ENCODE measurements around the gene MT3. TPM values are rescaled to one million over a fixed set of nuclear protein-coding genes. Genes with fewer than 3 reads are reported as not detected.

Gene MT3
- total RNA-seq, 4 donors from 2014 or later: not detected

- H3K27me3 ChIP-seq: peaks cover 0 to 8% (median 4%) of the 10 kb centered on the region in 3 donors
- intact Hi-C loops (cut with DNase I; ENCODE audit: low total_unique reads): no loop called here
Measured at GRCh38 chr16:56588781-56589140, 567 bp upstream of the MT3 start.

GRCh38 chr16:56591377-56592060 lies 2.2 kb downstream of the MT3 start:
- intact Hi-C loops (cut with DNase I; ENCODE audit: low total_unique reads): no loop called here
- TF ChIP-seq CTCF (IDR thresholded peaks at IDR 0.05 in 4 of 5, conservative IDR thresholded peaks at IDR 0.05 in 1 of 5) (no peak), POLR2A (IDR thresholded peaks at IDR 0.05) (no peak)
- no peaks in the 10 kb centered on the region for H3K36me3 ChIP-seq

More at GRCh38 chr16:56588781-56589140, 567 bp upstream of the MT3 start:
- no peak for DNase-seq
- no peak overlapping the region for H3K27ac ChIP-seq
- in situ Hi-C loops (cut with MboI; ENCODE audit: low sequenced_read_pairs in 4 of 4): no loop called here
- H3K9me3 ChIP-seq: no peaks in the 10 kb centered on the region
- no peak for TF ChIP-seq CTCF (IDR thresholded peaks at IDR 0.05 in 4 of 5, conservative IDR thresholded peaks at IDR 0.05 in 1 of 5)
- TF ChIP-seq POLR2A (IDR thresholded peaks at IDR 0.05): no peak
- peak overlapping the region; percentile 19 to 57 (median 48) for H3K4me3 ChIP-seq
- peaks cover 4 to 6% of the 10 kb centered on the region in 2 donors for H3K4me1 ChIP-seq
- H3K36me3 ChIP-seq: no peaks in the 10 kb centered on the region
- no peak for ATAC-seq

GRCh38 chr16:56593573-56594291 lies 4.4 kb downstream of the MT3 start:
- ATAC-seq: no peak
- TF ChIP-seq POLR2A (IDR thresholded peaks at IDR 0.05): no peak
- no peak for TF ChIP-seq CTCF (IDR thresholded peaks at IDR 0.05 in 4 of 5, conservative IDR thresholded peaks at IDR 0.05 in 1 of 5)
- H3K4me3 ChIP-seq: no peak overlapping the region
- no peaks in the 10 kb centered on the region for H3K9me3 ChIP-seq
- no peak overlapping the region for H3K27ac ChIP-seq
- intact Hi-C loops (cut with DNase I; ENCODE audit: low total_unique reads) (no loop called here), in situ Hi-C loops (cut with MboI; ENCODE audit: low sequenced_read_pairs in 4 of 4) (loop anchor here in 1 of 4 donors (10.0 kb wide), 1 partner anchor 111 kb away; no protein-coding TSS in a partner anchor)
- H3K4me1 ChIP-seq: peaks cover 4 to 6% of the 10 kb centered on the region in 2 donors
- DNase-seq: no peak
- H3K36me3 ChIP-seq: no peaks in the 10 kb centered on the region
- peaks cover 0 to 8% (median 4%) of the 10 kb centered on the region in 3 donors for H3K27me3 ChIP-seq

More at GRCh38 chr16:56591377-56592060, 2.2 kb downstream of the MT3 start:
- no peak overlapping the region for H3K4me3 ChIP-seq
- no peaks in the 10 kb centered on the region for H3K9me3 ChIP-seq
- H3K4me1 ChIP-seq: peaks cover 4 to 6% of the 10 kb centered on the region in 2 donors
- ATAC-seq (no peak), DNase-seq (no peak)
- H3K27ac ChIP-seq: no peak overlapping the region
- in situ Hi-C loops (cut with MboI; ENCODE audit: low sequenced_read_pairs in 4 of 4): loop anchor here in 1 of 4 donors (10.0 kb wide), 1 partner anchor 113 kb away; no protein-coding TSS in a partner anchor
- H3K27me3 ChIP-seq: peaks cover 0 to 8% (median 4%) of the 10 kb centered on the region in 3 donors

DNA sequence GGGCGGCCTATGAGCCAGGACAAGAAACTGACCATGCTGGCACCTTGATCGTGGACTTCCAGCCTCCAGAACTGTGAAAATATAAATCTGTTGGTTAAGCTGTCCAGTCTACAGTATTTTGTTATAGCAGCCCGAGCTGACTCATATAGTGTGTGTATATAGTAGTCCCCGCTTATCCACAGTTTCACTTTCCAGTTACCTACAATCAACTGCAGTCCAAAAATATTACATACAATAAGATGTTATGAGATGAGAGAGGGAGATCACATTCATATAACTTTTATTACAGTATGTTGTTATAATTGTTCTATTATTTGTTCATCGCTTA lies 4.9 kb downstream of the MT3 start:
- intact Hi-C loops (cut with DNase I; ENCODE audit: low total_unique reads) (no loop called here), in situ Hi-C loops (cut with MboI; ENCODE audit: low sequenced_read_pairs in 4 of 4) (loop anchor here in 1 of 4 donors (10.0 kb wide), 1 partner anchor 111 kb away; no protein-coding TSS in a partner anchor)
- TF ChIP-seq CTCF (IDR thresholded peaks at IDR 0.05 in 4 of 5, conservative IDR thresholded peaks at IDR 0.05 in 1 of 5) (no peak), POLR2A (IDR thresholded peaks at IDR 0.05) (no peak)
- peaks cover 0 to 8% (median 4%) of the 10 kb centered on the region in 3 donors for H3K27me3 ChIP-seq
- no peak overlapping the region for H3K27ac ChIP-seq
- no peak for ATAC-seq
- no peak for DNase-seq
- H3K36me3 ChIP-seq: no peaks in the 10 kb centered on the region
- H3K9me3 ChIP-seq: no peaks in the 10 kb centered on the region
- H3K4me1 ChIP-seq: peaks cover 4 to 6% of the 10 kb centered on the region in 2 donors
- H3K4me3 ChIP-seq: no peak overlapping the region

Data from gastrocnemius medialis (tissue), 4 donors.